ENCODE data around the gene SCN9A.

DNA sequence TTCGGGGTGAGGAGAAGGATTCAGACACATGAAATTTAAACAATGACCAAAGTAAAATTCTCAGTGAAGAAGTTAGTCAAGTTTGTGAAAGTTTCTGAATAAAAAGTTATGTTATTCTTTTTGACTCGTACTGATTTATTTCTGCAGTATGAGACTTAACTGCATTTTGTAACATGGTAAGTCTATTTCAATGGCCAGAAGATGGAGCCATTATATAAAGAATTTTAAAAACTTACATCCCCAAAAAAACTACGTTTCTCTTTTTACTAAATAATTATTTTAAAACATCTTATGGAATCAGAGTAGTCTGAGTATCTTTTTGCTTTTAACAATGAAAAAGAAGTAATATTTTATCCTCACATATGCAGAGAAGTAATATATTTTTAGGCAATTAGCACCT, 196.5 kb downstream of the SCN9A start:
- TF ChIP-seq, protein P1, sequence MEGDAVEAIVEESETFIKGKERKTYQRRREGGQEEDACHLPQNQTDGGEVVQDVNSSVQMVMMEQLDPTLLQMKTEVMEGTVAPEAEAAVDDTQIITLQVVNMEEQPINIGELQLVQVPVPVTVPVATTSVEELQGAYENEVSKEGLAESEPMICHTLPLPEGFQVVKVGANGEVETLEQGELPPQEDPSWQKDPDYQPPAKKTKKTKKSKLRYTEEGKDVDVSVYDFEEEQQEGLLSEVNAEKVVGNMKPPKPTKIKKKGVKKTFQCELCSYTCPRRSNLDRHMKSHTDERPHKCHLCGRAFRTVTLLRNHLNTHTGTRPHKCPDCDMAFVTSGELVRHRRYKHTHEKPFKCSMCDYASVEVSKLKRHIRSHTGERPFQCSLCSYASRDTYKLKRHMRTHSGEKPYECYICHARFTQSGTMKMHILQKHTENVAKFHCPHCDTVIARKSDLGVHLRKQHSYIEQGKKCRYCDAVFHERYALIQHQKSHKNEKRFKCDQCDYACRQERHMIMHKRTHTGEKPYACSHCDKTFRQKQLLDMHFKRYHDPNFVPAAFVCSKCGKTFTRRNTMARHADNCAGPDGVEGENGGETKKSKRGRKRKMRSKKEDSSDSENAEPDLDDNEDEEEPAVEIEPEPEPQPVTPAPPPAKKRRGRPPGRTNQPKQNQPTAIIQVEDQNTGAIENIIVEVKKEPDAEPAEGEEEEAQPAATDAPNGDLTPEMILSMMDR (IDR thresholded peaks at IDR 0.05): no peak
- TF ChIP-seq EZH2 (IDR thresholded peaks at IDR 0.05; ENCODE audit: borderline replicate concordance, insufficient read depth, low read depth, low read length, poor library complexity, severe bottlenecking): no peak
